Upper lobe of left lung (tissue), 6 donors: ENCODE data around the gene TTLL4. TPM values are rescaled to one million over a fixed set of nuclear protein-coding genes. Genes with fewer than 3 reads are reported as not detected.

ENCODE experiments used
- ATAC-seq, 2 donors: fragments of 200-7000 bp; cut with Tn5 transposase; one replicate each; pipeline ENCODE4 v1.9.1; 2022; ENCODE audit warnings: mild to moderate bottlenecking in 2 of 2, moderate library complexity in 2 of 2; ENCODE audit not compliant: low FRiP score in 2 of 2
- DNase-seq, 2 donors: peaks; one replicate each; pipeline ENCODE4 v3.0.0-alpha.2; 2019 to 2020
- H3K27ac ChIP-seq, 4 donors: fragments of 200-600 bp; sonication (generic); one replicate each; pipeline ENCODE4 v1.5.1; 2016 to 2019
- H3K27me3 ChIP-seq, 4 donors: fragments of 200-600 bp; sonication (generic); one replicate each; pipeline ENCODE4 v1.5.1; 2017 to 2019
- H3K36me3 ChIP-seq, 4 donors: fragments of 200-600 bp; sonication (generic); one replicate each; pipeline ENCODE4 v1.5.1; 2016 to 2019
- H3K4me1 ChIP-seq, 4 donors: fragments of 200-600 bp; sonication (generic); one replicate each; pipeline ENCODE4 v1.5.1; 2018 to 2019
- H3K4me3 ChIP-seq, 4 donors: fragments of 200-600 bp; sonication (generic); one replicate each; pipeline ENCODE4 v1.5.1; 2017 to 2019; ENCODE audit warnings: mild to moderate bottlenecking in 2 of 4, moderate library complexity in 1 of 4
- H3K9me3 ChIP-seq, 4 donors: fragments of 200-600 bp; sonication (generic); one replicate each; pipeline ENCODE4 v1.5.1; 2018 to 2019
- EP300 ChIP-seq, 4 donors: sonication (generic); formaldehyde crosslinking; IDR thresholded peaks; one replicate each; pipeline ENCODE4 v1.5.1; 2017; ENCODE audit warnings: antibody characterized with exemption in 4 of 4, control low read depth in 2 of 4
- POLR2A ChIP-seq, 4 donors: fragments of 450-650 bp; IDR thresholded peaks; one replicate each; pipeline ENCODE4 v1.5.1; 2016 to 2017; ENCODE audit warnings: antibody characterized with exemption in 4 of 4, mild to moderate bottlenecking in 2 of 4
- POLR2AphosphoS5 ChIP-seq, 2 donors: sonication (generic); formaldehyde crosslinking; IDR thresholded peaks; one replicate each; pipeline ENCODE4 v1.5.1; 2017; ENCODE audit warnings: antibody characterized with exemption in 2 of 2
- WGBS, 2 donors: methylation state at CpG; one replicate each; pipeline ENCODE4 v1.1.5; 2017 to 2018; 5-methylcytosine and 5-hydroxymethylcytosine counted together
- total RNA-seq, 6 donors: library from RNA; depleted of rRNA in 4 of 6; stranded (reverse); fragments of >200 nt in 4 of 6; gene quantifications; one replicate each; pipeline versions ENCODE4 v1.1.0 to v1.2.1, GENCODE V29; 2016 to 2021
- TF ChIP-seq, protein P1 (sequence below), 6 experiments: fragments of 450-650 bp in 4 of 6; fragments of 200-600 bp in 2 of 6; sonication (generic) in 2 of 6; IDR thresholded peaks; one replicate each; pipeline ENCODE4 v1.5.1; 2016 to 2019; ENCODE audit warnings: antibody characterized with exemption in 6 of 6
- donor health status: DM: no; HTN: no; CAD: no; lungs with moderate emphysema.
- donor health status: DM: no; HTN: yes; CAD: no; lungs with severe emphysema.

Gene TTLL4
- total RNA-seq, 6 donors from 2014 or later, result 21.1 to 46.1 (median 31.7) TPM

DNA sequence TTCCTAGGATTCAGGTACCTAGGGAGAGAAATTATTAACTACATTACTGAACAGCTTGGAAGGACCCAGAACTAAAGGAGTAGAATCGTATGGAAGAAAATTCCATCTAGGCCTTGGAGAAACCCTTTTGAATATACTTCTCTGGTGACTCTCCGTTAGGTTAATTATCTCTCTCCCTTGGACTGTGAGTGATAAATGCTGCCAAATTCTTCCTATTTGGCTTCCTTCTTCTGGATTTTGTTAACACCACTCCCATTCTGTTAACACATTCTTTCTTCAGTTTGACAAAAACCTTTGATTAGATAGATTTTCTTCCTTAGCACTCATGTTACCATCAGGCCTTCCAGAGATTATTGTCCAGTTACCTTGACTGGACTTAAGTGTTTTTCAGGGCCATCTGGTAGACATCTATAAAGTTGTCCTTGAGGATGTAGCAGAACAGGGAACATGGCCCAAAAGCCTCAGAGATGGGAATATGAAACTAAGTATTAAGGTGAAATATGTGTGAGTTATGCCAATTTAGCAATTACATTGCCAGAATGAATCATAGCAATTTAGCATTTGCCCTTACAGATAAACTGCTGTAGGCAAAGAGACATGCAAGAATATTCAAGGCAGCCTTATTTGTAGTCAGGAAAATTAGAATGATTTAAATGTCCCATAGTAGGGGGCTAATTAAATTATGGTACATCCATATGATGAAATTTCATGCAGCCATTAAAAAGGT, 78.1 kb downstream of the TTLL4 start:
- TF ChIP-seq POLR2A (IDR thresholded peaks at IDR 0.05) (no peak), POLR2AphosphoS5 (IDR thresholded peaks at IDR 0.05) (no peak), EP300 (IDR thresholded peaks at IDR 0.05) (no peak)
- TF ChIP-seq, protein P1, sequence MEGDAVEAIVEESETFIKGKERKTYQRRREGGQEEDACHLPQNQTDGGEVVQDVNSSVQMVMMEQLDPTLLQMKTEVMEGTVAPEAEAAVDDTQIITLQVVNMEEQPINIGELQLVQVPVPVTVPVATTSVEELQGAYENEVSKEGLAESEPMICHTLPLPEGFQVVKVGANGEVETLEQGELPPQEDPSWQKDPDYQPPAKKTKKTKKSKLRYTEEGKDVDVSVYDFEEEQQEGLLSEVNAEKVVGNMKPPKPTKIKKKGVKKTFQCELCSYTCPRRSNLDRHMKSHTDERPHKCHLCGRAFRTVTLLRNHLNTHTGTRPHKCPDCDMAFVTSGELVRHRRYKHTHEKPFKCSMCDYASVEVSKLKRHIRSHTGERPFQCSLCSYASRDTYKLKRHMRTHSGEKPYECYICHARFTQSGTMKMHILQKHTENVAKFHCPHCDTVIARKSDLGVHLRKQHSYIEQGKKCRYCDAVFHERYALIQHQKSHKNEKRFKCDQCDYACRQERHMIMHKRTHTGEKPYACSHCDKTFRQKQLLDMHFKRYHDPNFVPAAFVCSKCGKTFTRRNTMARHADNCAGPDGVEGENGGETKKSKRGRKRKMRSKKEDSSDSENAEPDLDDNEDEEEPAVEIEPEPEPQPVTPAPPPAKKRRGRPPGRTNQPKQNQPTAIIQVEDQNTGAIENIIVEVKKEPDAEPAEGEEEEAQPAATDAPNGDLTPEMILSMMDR (IDR thresholded peaks at IDR 0.05), result no peak
- Histone ChIP-seq H3K27ac (no peak overlapping the region), H3K9me3 (no peaks in the 10 kb centered on the region), H3K4me1 (peaks cover 0 to 10% (median 1%) of the 10 kb centered on the region in 4 donors), H3K36me3 (no peaks in the 10 kb centered on the region), H3K4me3 (no peak overlapping the region), H3K27me3 (no peaks in the 10 kb centered on the region)
- peak in 1 of 2 donors; percentile 35 for ATAC-seq
- no peak for DNase-seq
- 90 to 92% methylated on average over 2 of the region's 2 CpGs for WGBS, 2 donors

DNA sequence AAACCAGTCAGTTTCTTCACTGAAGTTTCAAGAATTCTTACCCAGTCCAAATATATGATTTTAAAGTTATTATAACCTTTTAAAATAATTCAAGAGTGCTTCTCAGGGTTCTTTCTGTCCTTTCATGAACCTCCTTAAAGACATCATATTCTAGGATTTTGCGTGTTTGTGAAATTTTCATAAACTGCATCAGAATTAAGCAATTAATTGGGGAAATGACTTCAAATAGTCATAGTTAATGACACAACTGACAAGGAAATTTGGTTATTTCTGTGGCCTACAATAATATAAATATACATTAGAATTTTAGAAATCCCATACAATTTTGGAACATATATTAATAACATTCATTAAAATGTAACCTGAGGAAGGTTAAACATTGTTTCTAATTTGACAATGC, 81.8 kb downstream of the TTLL4 start:
- no peaks in the 10 kb centered on the region for H3K27me3 ChIP-seq
- no peaks in the 10 kb centered on the region for H3K4me1 ChIP-seq
- no peak overlapping the region for H3K27ac ChIP-seq
- TF ChIP-seq EP300 (IDR thresholded peaks at IDR 0.05), result no peak
- no peak for TF ChIP-seq POLR2A (IDR thresholded peaks at IDR 0.05)
- TF ChIP-seq, protein P1 (IDR thresholded peaks at IDR 0.05), result no peak
- no peak for TF ChIP-seq POLR2AphosphoS5 (IDR thresholded peaks at IDR 0.05)
- no peaks in the 10 kb centered on the region for H3K9me3 ChIP-seq
- WGBS, 2 donors, result 85 to 94% methylated on average over 1 of the region's 1 CpG
- DNase-seq (no peak), ATAC-seq (no peak)
- H3K4me3 ChIP-seq, result no peak overlapping the region
- H3K36me3 ChIP-seq, result no peaks in the 10 kb centered on the region

DNA sequence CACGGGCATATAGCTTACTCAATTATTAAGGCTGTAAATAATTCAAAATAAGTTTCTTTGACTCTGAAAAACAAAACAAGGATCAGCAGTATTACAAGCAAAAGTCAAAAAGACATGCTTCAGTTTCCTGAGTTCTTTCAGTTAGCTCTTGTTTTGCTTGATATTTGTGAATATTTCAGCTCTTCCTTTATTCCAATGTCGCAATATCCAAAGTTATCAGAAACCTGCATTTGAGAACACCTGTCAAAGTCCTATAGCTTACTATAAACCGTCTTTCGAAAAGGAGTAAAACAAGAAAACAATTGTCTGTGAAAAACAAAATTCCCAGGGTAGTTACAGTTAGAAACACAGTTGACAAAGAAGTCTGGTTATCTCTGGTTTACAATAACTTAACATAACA, 86.1 kb downstream of the TTLL4 start:
- no peak for ATAC-seq
- no peaks in the 10 kb centered on the region for H3K36me3 ChIP-seq

DNA sequence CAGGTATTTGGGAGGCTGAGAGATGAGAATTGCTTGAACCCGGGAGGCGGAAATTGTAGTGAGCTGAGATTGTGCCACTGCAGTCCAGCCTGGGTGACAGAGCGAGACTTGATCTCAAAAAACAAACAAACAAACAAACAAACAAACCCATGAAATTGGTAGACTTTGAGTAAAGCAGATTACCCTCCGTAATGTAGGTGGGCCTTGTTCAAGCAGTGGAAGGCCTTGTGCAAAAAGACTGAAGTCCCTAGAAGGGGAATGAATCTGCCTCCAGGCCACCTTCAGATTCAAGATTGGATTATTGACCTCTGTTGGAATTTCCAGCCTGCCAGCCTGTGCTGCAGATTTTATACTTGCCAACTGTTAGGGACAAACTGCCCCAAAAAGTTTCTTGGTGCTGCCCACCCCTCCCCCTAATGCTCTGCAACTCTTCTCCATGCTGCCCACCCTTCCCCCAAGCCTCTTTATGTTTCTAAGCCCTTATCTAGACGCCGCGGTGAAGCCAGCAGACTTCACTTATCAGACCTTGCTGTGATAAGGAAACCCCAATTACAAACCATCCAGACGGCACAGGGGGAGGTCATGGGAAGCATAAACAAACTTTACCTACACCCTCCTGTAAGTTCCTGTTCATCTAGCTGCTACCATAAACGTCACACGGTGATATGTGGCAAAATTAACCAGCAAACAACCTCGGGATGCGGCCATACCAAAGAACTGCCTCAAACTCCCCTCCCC, 88.3 kb downstream of the TTLL4 start:
- Histone ChIP-seq H3K27me3 (no peaks in the 10 kb centered on the region), H3K36me3 (no peaks in the 10 kb centered on the region), H3K27ac (no peak overlapping the region), H3K4me3 (no peak overlapping the region), H3K9me3 (no peaks in the 10 kb centered on the region), H3K4me1 (peaks cover 0 to 16% (median 5%) of the 10 kb centered on the region in 4 donors)
- DNase-seq (no peak), ATAC-seq (no peak)
- no peak for TF ChIP-seq EP300 (IDR thresholded peaks at IDR 0.05)
- TF ChIP-seq POLR2AphosphoS5 (IDR thresholded peaks at IDR 0.05), result no peak
- TF ChIP-seq, protein P1 (IDR thresholded peaks at IDR 0.05), result no peak
- TF ChIP-seq POLR2A (IDR thresholded peaks at IDR 0.05), result no peak
- WGBS, 2 donors, result 57 to 58% methylated on average over 12 of the region's 12 CpGs

More for the DNA sequence above, 86.1 kb downstream of the TTLL4 start:
- Histone ChIP-seq H3K27ac (no peak overlapping the region), H3K9me3 (no peaks in the 10 kb centered on the region), H3K4me1 (peaks cover 0 to 4% (median 0%) of the 10 kb centered on the region in 4 donors), H3K4me3 (no peak overlapping the region), H3K27me3 (no peaks in the 10 kb centered on the region)
- TF ChIP-seq, protein P1 (IDR thresholded peaks at IDR 0.05), result no peak
- TF ChIP-seq POLR2AphosphoS5 (IDR thresholded peaks at IDR 0.05) (no peak), POLR2A (IDR thresholded peaks at IDR 0.05) (no peak), EP300 (IDR thresholded peaks at IDR 0.05) (no peak)
- no peak for DNase-seq
- WGBS, 2 donors, result 91 to 92% methylated on average over 4 of the region's 4 CpGs
